GM18909 (cell line): Measurements from ENCODE around the gene CAMK1G.

ENCODE experiments used
- ATAC-seq: cut with Tn5 transposase; IDR thresholded peaks from one replicate; pipeline ENCODE4 v1.9.1; 2021; ENCODE audit warnings: mild to moderate bottlenecking; ENCODE audit not compliant: unreplicated experiment, poor library complexity

Gene CAMK1G

DNA sequence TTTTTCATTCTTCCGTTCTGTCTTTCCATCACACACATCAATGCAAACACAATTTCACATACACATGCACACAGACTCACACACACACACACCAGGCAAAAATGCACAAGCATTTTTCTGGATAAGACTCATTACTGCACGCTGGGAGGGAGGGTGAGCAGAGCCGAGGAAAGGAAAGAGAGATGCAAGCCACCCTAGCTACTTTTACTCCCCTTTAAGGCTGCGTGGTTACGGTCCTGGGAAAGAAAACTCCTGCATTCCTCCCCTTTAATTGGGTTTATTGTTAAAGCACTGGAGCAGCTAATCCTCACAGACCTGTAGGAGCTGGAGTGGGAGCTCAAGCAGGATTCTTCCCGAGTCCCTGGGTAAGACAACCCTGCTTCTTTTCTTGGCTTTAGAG, at the start of gene CAMK1G:
TSS of gene CAMK1G (plus strand) at position 307 of the 400 bp plus-strand sequence. CDS start 11,270 bp downstream, outside the sequence.
- no peak for ATAC-seq

GRCh38 chr1:209534496-209535250, 48.8 kb upstream of the CAMK1G start:
- no peak for ATAC-seq

- no peak for ATAC-seq
Observed at GRCh38 chr1:209536843-209537242, 46.7 kb upstream of the CAMK1G start.

DNA sequence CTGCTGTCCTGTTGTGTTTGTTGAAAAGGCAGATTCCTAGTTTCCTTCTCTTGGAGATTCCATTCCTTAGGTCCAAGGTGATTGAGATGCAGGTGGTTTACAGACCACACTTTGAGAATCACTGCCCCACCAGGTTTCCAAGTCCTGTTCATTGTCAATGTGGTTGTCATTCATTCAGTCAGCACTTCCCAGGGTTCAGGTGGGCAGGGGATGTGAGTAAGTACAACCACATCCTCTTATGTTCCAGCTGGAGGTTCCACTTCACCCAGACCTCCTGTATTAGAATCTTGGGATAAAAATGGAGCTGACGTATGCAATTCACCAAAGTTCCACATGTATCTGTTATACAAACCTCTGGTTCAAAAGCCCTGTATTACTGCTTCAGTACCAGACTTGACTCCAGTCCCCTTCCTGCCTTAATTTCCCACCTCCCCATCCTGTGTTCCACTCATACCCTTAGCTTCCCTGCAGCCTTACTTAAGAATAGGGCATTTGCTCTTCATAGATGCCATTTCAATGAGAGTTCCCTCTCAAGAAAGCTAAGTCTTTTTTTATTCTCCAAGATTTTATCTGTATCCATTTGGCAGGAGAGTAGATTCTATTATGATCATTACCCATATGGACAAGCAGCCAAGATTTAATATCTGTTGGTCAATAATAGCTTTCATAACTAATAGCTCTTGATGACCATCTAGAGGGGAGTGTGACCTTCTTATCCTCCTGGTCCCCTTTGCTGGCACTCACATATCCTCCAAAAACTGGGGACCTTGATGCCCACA, 46.0 kb upstream of the CAMK1G start:
- ATAC-seq: no peak

DNA sequence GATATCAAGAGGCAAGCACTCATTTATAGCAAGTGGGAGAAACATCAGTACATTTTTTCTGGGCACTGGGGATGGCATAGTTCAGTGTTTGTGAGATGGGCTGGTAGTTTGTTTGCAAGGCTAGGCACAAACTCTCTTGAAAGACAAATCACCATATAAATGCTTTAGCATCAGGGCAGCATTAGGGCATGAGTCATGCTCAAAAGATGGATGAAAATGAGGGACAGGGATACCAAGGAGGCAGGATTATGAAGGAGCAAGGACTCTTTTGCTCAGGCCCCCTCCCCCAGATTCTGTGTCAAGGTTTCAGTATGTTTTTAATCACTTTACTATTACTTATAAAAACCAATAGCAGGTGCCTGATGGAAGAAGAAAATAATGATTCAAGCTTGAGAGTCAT, 43.9 kb upstream of the CAMK1G start:
- no peak for ATAC-seq

GRCh38 chr1:209542585-209542984, 40.9 kb upstream of the CAMK1G start:
- no peak for ATAC-seq

- no peak for ATAC-seq
Observed at GRCh38 chr1:209544098-209544497, 39.4 kb upstream of the CAMK1G start.

DNA sequence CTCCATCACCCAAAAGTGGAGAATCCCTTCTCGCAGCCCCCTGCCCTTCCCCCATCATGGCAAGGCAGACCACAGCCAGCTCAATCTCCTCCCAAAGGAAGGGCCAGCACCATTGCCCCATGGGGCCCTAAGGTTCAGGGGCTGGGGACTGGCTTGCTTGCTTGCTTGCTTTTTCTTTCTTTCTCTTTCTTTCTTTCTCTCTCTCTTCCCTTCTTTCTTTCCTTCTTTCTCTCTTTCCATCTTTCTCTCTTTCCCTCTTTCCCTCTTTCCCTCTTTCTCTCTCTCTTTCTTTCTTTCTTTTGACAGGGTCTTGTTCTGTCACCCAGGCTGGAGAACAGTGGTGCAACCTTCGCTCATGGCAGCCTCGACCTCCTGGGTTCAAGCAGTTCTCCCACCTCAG, 38.1 kb upstream of the CAMK1G start:
- ATAC-seq: no peak

DNA sequence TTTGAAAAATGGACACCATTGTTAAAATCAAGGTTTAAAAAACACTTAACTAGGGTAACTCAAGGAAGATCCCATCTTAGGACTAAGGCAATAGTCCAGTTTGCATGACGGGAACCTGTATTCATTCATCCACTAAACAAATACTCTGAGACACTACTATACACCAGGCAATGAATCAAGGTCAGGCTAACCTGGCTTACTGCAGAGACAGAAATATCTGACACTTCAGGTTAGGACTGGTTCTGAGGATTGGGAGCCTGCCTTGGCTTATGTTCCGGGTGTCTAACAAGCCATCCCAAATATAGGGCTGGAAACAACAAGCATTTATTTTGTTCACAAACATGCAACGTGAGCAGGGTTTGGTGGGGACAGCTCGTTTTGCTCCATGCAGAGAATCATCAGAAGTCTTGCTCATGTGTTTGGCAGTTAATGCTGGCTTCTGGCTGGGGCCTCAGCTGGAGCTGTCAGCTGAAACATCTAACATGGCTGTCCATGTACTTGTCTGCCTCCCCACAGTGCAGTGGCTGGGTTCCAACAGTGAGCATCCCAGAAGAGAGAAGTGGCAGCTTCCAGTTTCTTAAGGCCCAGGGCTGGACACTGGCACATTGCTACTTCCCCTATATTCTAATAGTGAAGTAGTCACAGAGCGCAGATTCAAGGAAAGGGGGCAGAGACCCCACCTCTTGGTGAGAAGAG, 37.0 kb upstream of the CAMK1G start:
- no peak for ATAC-seq

DNA sequence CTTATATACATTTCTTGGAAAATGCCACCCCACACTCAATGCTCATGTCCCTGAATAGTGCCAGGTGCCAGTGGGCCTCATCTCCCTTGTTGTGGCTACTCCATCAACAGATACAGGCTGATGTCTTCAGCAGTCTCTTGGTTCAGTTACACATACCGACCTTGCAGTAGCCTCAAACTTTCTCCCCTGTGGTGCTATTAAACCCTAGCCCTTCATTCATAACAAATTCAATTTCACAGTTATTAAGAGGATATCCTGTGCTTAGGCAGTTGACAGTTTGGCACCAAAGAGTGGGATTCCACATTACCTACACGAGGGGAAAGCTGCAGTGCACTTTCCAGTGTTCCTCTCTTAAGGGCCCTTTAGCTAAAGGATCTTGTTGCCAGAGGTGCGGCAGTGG, 35.9 kb upstream of the CAMK1G start:
- ATAC-seq: no peak

DNA sequence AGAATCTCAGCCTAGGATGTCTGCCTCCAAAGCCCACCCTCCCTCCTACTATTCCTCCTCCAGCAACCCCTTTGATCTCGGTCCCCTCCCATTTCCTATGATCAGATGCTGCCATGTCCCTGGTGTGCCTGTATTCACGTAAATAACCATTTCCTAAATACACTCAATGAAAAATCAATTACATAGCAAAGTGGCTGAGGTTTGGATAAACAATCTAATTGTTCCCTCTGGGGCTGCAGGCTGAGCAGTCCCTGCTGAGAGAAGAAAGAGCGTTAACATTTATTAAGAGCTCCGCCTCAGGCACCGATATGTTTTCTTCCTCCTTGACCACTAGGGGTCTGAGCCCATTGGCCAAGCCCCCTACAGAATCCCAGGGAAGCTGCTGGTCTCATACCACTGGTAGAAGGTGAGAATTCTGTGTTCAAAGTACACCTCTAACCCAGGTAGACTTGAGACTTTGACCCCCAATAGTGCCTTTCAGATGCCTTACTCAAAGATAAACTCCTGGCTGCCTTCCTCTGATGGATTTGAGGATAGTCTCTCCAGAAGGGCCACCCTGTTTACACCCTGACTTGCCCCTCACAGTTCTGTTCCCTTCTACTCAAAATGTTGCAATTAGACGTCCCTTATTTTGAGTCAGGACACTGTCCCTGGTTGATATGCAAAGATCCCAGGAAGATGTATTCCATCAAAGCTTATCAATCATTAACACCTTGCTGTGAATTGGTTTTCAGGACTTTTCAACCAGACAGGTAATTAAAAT, 33.9 kb upstream of the CAMK1G start:
- no peak for ATAC-seq

DNA sequence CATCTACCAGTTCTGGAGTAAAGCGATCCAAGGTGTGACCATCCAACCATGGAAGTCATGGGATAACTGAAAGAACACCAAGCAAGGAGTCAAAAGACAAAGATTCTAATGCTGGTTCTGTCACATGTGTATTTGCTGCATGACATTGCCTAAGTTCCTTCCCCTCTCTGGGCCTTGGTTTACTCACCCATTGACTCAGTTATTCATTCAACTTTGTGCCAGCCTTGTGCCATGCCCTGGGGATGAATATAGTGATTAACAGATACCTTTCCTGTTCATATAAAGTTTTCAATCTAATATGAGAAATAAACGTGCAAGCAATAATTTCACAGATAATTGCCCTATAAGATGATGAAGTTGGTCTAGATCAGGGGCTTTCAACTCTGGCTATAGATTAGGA, 33.0 kb upstream of the CAMK1G start:
- ATAC-seq: no peak

- ATAC-seq: no peak
Observed at GRCh38 chr1:209552406-209553264, 30.9 kb upstream of the CAMK1G start.

GRCh38 chr1:209554761-209555611, 28.5 kb upstream of the CAMK1G start:
- no peak for ATAC-seq

GRCh38 chr1:209556162-209556690, 27.3 kb upstream of the CAMK1G start:
- no peak for ATAC-seq

GRCh38 chr1:209557221-209557620, 26.3 kb upstream of the CAMK1G start:
- no peak for ATAC-seq

- ATAC-seq: no peak
Observed at GRCh38 chr1:209560529-209560928, 23.0 kb upstream of the CAMK1G start.

- no peak for ATAC-seq
Observed at GRCh38 chr1:209560952-209561351, 22.6 kb upstream of the CAMK1G start.
